Osteocyte (in vitro differentiated cells): Measurements from ENCODE around the gene LRBA. TPM values are rescaled to one million over a fixed set of nuclear protein-coding genes. Genes with fewer than 3 reads are reported as not detected.
A peak's percentile ranks its signal among the peaks of the same experiment; 100 is the strongest.
"Not testable (repeated sequence)": the region's sequence is repeated elsewhere in the genome, so short reads cannot be mapped to it uniquely, and the experiment has no call there.

Experiments
- DNase-seq: peaks from one replicate; pipeline ENCODE4 v3.0.0; 2021; ENCODE audit warnings: mixed read lengths; ENCODE audit not compliant: unreplicated experiment; ENCODE audit errors: extremely low spot score
- H3K27ac Mint-ChIP-seq: one replicate; pipeline ENCODE4 v1.8.0; 2021; ENCODE audit warnings: mild to moderate bottlenecking, mixed read lengths; ENCODE audit not compliant: unreplicated experiment
- H3K27me3 Mint-ChIP-seq: one replicate; pipeline ENCODE4 v1.8.0; 2021; ENCODE audit warnings: mixed read lengths; ENCODE audit not compliant: unreplicated experiment
- H3K36me3 Mint-ChIP-seq: one replicate; pipeline ENCODE4 v1.8.0; 2021; ENCODE audit warnings: mixed read lengths; ENCODE audit not compliant: unreplicated experiment
- H3K4me1 Mint-ChIP-seq: one replicate; pipeline ENCODE4 v1.8.0; 2021; ENCODE audit warnings: mixed read lengths; ENCODE audit not compliant: unreplicated experiment
- H3K4me3 Mint-ChIP-seq: one replicate; pipeline ENCODE4 v1.8.0; 2021; ENCODE audit warnings: mild to moderate bottlenecking, moderate library complexity, mixed read lengths; ENCODE audit not compliant: unreplicated experiment
- H3K9me3 Mint-ChIP-seq: one replicate; pipeline ENCODE4 v1.8.0; 2021; ENCODE audit warnings: mixed read lengths; ENCODE audit not compliant: unreplicated experiment
- total RNA-seq: library from RNA; stranded (reverse); gene quantifications from 2 replicates; pipeline ENCODE4 v1.2.1, GENCODE V29; 2021
- TF ChIP-seq, protein P1 (sequence below): fragments of 200-600 bp; sonication (generic); IDR thresholded peaks from 2 replicates; pipeline ENCODE4 v1.5.0; 2021; ENCODE audit warnings: antibody characterized with exemption, mild to moderate bottlenecking, moderate library complexity

Gene LRBA
- total RNA-seq, 1 donor from 2014 or later: 40.8 TPM

- Mint-ChIP-seq H3K4me3 (no peak overlapping the region), H3K27ac (no peak overlapping the region), H3K36me3 (no peaks in the 10 kb centered on the region), H3K4me1 (peaks cover 19% of the 10 kb centered on the region), H3K27me3 (no peaks in the 10 kb centered on the region), H3K9me3 (no peaks in the 10 kb centered on the region)
- TF ChIP-seq, protein P1, sequence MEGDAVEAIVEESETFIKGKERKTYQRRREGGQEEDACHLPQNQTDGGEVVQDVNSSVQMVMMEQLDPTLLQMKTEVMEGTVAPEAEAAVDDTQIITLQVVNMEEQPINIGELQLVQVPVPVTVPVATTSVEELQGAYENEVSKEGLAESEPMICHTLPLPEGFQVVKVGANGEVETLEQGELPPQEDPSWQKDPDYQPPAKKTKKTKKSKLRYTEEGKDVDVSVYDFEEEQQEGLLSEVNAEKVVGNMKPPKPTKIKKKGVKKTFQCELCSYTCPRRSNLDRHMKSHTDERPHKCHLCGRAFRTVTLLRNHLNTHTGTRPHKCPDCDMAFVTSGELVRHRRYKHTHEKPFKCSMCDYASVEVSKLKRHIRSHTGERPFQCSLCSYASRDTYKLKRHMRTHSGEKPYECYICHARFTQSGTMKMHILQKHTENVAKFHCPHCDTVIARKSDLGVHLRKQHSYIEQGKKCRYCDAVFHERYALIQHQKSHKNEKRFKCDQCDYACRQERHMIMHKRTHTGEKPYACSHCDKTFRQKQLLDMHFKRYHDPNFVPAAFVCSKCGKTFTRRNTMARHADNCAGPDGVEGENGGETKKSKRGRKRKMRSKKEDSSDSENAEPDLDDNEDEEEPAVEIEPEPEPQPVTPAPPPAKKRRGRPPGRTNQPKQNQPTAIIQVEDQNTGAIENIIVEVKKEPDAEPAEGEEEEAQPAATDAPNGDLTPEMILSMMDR: no peak
- DNase-seq: no peak
These were observed 44.4 kb downstream of the LRBA start for GRCh38 chr4:150970685-150971151.

GRCh38 chr4:150964754-150965153, 50.3 kb downstream of the LRBA start:
- no peaks in the 10 kb centered on the region for H3K9me3 Mint-ChIP-seq
- TF ChIP-seq, protein P1: no peak
- H3K27me3 Mint-ChIP-seq: no peaks in the 10 kb centered on the region
- peaks cover 17% of the 10 kb centered on the region for H3K4me1 Mint-ChIP-seq
- H3K27ac Mint-ChIP-seq: no peak overlapping the region
- no peaks in the 10 kb centered on the region for H3K36me3 Mint-ChIP-seq
- no peak overlapping the region for H3K4me3 Mint-ChIP-seq
- DNase-seq: no peak

DNA sequence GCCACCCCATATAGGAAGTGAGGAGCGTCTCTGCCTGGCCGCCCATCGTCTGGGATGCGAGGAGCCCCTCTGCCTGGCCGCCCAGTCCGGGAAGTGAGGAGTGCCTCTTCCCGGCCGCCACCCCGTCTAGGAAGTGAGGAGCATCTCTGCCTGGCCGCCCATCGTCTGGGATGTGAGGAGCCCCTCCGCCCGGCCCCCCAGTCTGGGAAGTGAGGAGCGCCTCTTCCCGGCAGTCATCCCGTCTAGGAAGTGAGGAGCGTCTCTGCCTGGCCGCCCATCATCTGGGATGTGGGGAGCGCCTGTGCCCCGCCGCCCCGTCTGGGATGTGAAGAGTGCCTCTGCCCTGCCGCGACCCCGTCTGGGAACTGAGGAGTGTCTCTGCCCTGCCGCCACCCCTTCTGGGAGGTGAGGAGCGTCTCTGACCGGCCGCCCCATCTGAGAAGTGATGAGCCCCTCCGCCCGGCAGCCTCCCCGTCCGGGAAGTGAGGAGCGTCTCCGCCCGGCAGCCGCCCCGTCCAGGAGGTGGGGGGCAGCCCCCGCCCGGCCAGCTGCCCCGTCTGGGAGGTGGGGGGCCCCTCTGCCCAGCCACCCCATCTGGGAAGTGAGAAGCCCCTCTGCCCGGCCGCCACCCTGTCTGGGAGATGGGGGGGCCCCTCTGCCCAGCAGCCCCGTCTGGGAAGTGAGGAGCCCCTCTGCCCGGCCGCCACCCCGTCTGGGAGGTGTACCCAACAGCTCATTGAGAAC, 51.3 kb downstream of the LRBA start:
- not testable (repeated sequence) for H3K27me3 Mint-ChIP-seq, H3K36me3 Mint-ChIP-seq

GRCh38 chr4:150962245-150962644, 52.8 kb downstream of the LRBA start:
- no peak for DNase-seq
- no peak overlapping the region for H3K27ac Mint-ChIP-seq
- TF ChIP-seq, protein P1: no peak
- no peaks in the 10 kb centered on the region for H3K36me3 Mint-ChIP-seq
- no peaks in the 10 kb centered on the region for H3K27me3 Mint-ChIP-seq
- H3K9me3 Mint-ChIP-seq: no peaks in the 10 kb centered on the region
- no peak overlapping the region for H3K4me3 Mint-ChIP-seq
- H3K4me1 Mint-ChIP-seq: peaks cover 17% of the 10 kb centered on the region

More for the DNA sequence above, 51.3 kb downstream of the LRBA start:
- DNase-seq, H3K9me3 Mint-ChIP-seq, H3K4me3 Mint-ChIP-seq, H3K27ac Mint-ChIP-seq: not testable (repeated sequence)
- peaks cover 17% of the 10 kb centered on the region for H3K4me1 Mint-ChIP-seq

- no peak for DNase-seq
- no peaks in the 10 kb centered on the region for H3K27me3 Mint-ChIP-seq
- TF ChIP-seq, protein P1: no peak
These were observed 53.5 kb downstream of the LRBA start for GRCh38 chr4:150961566-150961965.

More at GRCh38 chr4:150961566-150961965, 53.5 kb downstream of the LRBA start:
- no peaks in the 10 kb centered on the region for H3K36me3 Mint-ChIP-seq
- H3K4me1 Mint-ChIP-seq: peaks cover 17% of the 10 kb centered on the region
- no peaks in the 10 kb centered on the region for H3K9me3 Mint-ChIP-seq
- no peak overlapping the region for H3K4me3 Mint-ChIP-seq
- H3K27ac Mint-ChIP-seq: peak overlapping the region; percentile 5
